ENCODE measurements around the gene HAUS5.
"Not testable (repeated sequence)": the region's sequence is repeated elsewhere in the genome, so short reads cannot be mapped to it uniquely, and the experiment has no call there.

Gene HAUS5

GRCh38 chr19:35643255-35644205 lies 31.0 kb downstream of the HAUS5 start:
- DNase-seq, result peak; percentile 90

- peak; percentile 98 for DNase-seq
These were observed 31.9 kb downstream of the HAUS5 start for GRCh38 chr19:35644206-35644986.

DNA sequence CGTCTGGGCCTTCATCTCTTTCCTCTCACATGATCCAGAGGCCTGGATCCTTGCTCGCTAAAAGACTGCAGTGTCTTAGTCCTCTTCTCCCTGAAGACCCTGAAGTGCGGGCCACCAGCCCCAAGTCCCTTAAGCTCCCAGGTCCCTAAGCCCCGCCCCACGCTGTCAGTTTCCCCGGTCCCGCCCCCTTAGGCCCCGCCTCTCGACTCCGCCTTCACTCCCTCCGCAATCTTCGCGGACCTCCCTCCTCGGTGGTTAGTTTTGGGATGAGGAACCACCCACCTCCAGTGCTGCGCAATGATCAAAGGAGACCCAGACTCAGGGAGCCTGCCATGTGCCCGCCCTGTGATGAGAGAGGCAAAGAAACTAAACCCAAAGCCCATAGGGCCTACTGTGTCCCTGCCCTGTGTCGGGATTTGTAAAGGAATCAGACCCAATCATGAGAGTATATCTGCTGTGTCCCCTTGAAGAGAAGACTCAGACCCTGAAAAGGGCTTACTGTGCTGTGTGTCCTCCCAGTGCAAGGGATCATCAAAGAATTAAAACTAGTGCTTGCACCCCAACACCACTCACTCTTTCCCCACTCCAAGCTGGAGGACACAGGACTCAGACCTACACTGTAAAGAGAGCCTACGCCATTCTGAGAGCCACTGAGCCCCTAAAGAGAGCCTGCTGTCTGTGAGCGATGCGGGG lies 32.6 kb downstream of the HAUS5 start:
- DNase-seq, result peak; percentile 77

- DNase-seq, result no peak
These were observed 33.4 kb downstream of the HAUS5 start for GRCh38 chr19:35645680-35646511.

DNA sequence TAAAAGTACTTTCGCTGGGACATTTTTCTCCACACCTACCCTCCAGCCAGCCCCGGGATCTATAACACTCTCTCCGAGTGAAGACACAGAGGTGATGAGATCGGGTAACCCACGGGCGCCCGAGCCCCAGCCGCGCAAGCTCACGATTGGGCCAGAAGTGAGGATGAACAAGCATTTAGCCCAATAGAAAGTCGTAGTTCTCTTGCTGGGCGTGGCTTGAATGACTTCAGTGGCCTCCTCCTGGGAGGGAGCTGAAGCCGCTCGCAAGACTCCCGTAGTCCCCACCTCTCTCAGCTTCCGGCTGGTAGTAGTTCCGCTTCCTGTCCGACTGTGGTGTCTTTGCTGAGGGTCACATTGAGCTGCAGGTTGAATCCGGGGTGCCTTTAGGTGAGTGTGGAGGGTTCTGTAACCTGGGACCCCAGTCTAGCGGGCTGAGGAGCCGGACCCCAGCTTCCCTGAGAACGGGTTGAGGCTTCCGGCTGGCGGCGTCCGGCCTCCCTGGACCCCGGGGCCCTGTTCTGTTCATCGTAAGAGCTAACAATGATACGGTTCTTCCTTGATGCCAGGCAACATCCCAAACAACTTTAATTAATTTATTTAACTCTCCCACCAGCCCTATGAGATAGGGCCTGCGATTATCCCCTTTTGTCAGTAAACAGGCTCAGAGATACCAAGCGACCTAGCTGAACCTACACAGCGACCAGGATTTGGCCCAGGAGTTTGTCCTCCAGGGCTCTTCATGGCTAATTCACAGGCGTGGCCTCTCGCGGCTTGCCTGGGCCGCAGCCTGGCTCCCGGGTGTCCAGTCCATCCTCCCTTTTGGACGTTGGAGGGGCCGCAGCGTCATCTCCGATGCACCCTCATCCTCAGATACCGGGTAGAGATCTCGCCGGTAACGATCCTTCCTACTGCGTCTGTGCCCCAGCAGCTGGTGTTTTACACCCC lies 35.8 kb downstream of the HAUS5 start, which contains the start of gene COX6B1:
COX6B1 (plus strand) TSS at position 307 of the 945 bp plus-strand sequence. CDS start 2,921 bp downstream, outside the sequence.
- peak; percentile 96 for DNase-seq

DNA sequence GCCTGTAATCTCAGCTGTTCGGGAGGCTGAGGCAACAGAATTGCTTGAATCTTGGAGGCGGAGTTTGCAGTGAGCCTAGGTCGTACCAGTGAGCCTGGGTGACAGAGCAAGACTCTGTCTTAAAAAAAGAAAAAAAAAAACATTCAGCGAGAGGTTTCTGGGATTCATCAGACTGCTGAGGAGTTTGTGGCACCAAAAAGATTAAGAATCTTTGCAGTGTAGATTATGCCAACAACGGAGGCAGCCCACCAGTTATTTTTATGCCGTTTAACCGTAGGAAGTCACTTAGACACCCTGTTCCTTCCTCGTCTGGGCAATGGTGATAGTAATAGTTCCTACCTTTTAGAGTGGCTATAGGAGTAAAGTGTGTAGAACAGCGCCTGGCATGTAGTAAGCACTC lies 38.0 kb downstream of the HAUS5 start:
- DNase-seq, result no peak

GRCh38 chr19:35654828-35655227 lies 42.3 kb downstream of the HAUS5 start:
- not testable (repeated sequence) for DNase-seq

DNA sequence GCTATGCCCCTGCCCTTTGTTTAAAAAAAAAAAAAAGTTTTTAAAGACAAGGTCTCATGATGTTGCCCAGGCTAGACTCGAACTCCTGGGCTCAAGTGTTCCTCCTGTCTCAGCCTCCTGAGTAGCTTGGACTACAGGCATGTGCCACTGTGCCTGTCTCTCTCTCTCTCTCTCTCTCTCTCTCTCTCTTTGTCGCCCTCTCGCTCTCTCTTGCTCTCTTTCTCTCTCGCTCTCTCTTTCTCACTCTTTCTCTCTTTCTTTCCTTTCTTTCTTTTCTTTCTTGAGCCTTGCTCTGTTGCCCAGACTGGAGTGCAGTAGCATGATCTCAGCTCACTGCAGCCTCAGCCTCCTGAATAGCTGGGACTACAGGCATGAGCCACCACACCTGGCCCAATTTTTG lies 43.1 kb downstream of the HAUS5 start:
- DNase-seq, result no peak

GRCh38 chr19:35656700-35657099 lies 44.2 kb downstream of the HAUS5 start:
- no peak for DNase-seq

DNA sequence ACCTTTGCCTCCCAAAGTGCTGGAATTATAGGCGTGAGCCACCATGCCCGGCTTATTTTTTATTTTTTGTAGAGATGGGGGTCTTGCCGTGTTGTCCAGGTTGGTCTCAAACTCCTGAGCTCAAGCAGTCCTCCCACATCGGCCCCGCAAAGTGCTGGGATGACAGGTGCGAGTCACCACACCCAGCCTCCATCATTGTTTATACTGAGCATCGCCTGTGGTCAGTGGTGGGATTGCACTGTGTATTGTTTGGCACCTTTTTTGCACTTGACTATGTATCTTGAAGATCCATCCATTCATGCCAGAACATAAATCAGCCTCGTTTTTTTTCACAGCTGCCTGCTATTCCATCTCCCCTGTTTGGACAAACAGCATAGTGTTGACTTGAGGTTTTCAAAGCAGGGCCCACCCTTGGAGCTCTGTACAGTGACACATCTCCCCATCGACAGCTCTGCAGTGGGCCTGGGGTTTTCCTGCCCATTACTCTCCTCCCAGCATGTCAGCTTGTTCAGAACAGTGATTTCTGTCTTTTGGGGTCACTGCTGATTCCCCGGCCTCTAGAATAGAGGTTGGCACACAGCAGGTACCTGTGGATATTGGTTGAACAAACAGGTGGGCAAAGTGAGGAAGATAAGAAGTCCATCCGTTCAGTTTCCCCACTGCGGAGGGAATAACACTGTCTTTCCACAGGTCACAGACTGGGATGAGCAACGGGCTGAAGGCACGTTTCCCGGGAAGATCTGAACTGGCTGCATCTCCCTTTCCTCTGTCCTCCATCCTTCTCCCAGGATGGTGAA lies 45.6 kb downstream of the HAUS5 start:
- DNase-seq, result no peak

GRCh38 chr19:35661995-35662340 lies 49.4 kb downstream of the HAUS5 start:
- no peak for DNase-seq

DNA sequence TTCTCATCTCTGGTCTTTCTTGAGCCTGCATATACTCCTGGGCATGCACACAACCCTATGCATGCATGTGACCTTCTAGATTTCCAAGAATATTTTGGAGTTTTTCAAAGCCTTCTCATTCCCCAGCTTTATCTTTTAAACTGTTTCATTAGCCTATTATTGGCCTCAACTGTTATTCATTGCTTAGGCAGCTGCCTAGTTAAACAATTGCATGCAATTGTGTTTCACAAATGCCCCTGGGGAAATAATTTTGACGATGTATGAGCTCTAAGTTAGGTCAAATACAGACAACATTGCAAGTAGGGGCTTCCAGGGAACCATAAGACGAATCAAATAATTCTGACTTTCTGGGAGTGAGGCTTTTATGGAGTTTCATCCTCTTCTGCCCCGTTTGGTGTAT lies 51.4 kb downstream of the HAUS5 start:
- no peak for DNase-seq

- DNase-seq, result no peak
These were observed 52.6 kb downstream of the HAUS5 start for GRCh38 chr19:35665157-35665556.

GRCh38 chr19:35665604-35666003 lies 53.1 kb downstream of the HAUS5 start:
- no peak for DNase-seq

DNA sequence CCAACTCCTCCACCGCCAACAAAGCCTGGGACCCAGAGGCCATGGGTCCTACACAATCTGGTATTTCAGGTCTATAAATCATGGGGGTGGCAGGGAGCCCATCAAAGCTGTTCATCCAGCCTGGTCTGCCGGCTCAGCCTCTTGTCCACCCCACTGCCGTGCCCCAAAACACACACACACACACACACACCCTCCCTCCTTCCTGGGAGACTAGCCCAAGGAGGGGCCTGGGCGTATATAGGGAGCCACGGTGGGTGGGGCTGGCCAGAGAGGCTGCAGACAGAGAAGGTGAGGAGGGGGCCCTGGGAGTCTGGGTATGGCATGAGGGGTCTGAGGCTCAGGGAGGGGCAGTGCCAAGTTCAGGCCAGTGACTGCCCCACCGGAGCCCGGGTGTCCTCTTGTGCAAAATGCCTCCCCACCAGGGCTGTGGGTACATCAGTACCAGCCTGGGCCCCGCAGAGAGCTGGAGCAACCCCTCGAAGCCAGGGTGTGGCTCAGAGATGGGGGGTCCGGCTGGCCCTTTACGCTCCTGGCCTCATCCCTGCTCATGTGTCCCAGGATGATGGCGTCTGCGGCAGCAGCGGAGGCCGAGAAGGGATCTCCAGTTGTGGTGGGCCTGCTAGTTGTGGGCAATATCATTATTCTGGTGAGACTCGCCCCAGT lies 53.8 kb downstream of the HAUS5 start, which contains the start of gene UPK1A:
UPK1A (plus strand) TSS at position 267 of the 663 bp plus-strand sequence; CDS start at position 563, 296 bp downstream.
- no peak for DNase-seq

- no peak for DNase-seq
These were observed 57.0 kb downstream of the HAUS5 start for GRCh38 chr19:35669566-35669965.

DNA sequence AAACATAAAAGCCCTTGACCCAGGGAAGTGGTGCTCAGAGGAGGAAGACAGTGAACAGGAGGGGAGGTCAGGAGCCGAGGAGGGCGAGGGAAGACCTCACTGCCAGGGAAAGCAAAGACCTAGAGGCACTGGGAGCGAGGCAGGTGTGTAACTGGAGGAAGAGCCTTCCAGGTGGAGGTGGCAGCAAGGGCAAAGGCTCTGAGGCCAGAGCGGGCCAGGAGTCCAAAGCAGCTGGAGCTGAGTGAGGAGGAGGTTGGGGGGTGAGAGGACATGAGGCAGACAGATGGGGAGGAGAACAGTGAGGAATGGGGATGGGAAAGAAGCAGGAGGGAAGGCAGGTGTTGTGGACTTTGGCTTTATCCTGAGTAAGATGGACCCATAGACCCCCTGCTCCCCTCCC lies 57.4 kb downstream of the HAUS5 start:
- DNase-seq, result no peak

- DNase-seq, result no peak
These were observed 58.2 kb downstream of the HAUS5 start for GRCh38 chr19:35670686-35671085.

DNA sequence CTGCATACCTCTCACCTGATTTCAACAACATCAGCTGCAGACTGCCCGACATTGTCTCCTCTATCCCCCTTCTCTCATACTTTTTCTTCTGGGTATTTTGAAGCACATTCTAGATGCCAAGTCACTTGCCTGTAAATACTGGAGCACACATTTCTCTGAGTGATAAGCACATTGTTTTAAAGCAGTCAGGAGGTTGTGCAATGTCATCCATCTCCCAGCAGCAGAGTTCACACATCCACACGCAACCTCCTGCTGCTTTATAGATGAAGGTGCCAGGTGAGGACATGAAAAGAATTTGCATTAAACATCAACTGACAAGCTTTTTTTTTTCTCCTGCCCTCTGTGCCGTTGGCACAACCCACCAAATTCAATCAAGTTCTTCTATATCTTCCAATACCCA lies 59.3 kb downstream of the HAUS5 start:
- no peak for DNase-seq

All from right hindlimb (tissue), 1 donor.